ENCODE measurements around the gene GGCX. TPM values are rescaled to one million over a fixed set of nuclear protein-coding genes. Genes with fewer than 3 reads are reported as not detected.
A peak's percentile ranks its signal among the peaks of the same experiment; 100 is the strongest.

GGCX gene
- total and polyA plus RNA-seq, 2 of the 13 experiments (the other 11 are each of a cell fraction or from before 2014, with no cell fraction given): 72.5 to 103 TPM

- TF ChIP-seq NFAT5 (CRISPR knock-in tag; IDR thresholded peaks at IDR 0.05) (0 out of 2 replicates have a peak, but pooled peaks have one; percentile 4), HDAC2 (CRISPR knock-in tag; IDR thresholded peaks at IDR 0.05) (no peak; the same call in 1 of the 2 replicates), ZNF414 (CRISPR knock-in tag; IDR thresholded peaks at IDR 0.05) (no peak), ZNF350 (CRISPR knock-in tag; IDR thresholded peaks at IDR 0.05; ENCODE audit: borderline replicate concordance, low read depth) (0 out of 2 replicates have a peak, but pooled peaks have one; percentile 12), NFRKB (IDR thresholded peaks at IDR 0.05) (no peak), ZBTB42 (CRISPR knock-in tag; IDR thresholded peaks at IDR 0.05) (no peak; the same call in 1 of the 2 replicates), ZNF724P (CRISPR knock-in tag; IDR thresholded peaks at IDR 0.05; ENCODE audit: borderline replicate concordance) (0 out of 2 replicates have a peak, but pooled peaks have one; percentile 48), FOXK1 (CRISPR knock-in tag; IDR thresholded peaks at IDR 0.05; ENCODE audit: borderline replicate concordance, low read depth) (no peak; the same call in 1 of the 2 replicates), MXD3 (CRISPR knock-in tag; IDR thresholded peaks at IDR 0.05) (0 out of 2 replicates have a peak, but pooled peaks have one; percentile 10), NCOA2 (CRISPR knock-in tag; IDR thresholded peaks at IDR 0.05) (peak; percentile 6; the same call in 1 of the 2 replicates), TRAFD1 (CRISPR knock-in tag; IDR thresholded peaks at IDR 0.05; ENCODE audit: borderline replicate concordance) (no peak; the same call in 1 of the 2 replicates), ZBTB39 (CRISPR knock-in tag; IDR thresholded peaks at IDR 0.05) (0 out of 2 replicates have a peak, but pooled peaks have one; percentile 0), ZBTB3 (CRISPR knock-in tag; IDR thresholded peaks at IDR 0.05; ENCODE audit: borderline replicate concordance, low read depth) (no peak), SIX1 (CRISPR knock-in tag; IDR thresholded peaks at IDR 0.05; ENCODE audit: borderline replicate concordance) (no peak)
- TF ChIP-seq, protein P1, sequence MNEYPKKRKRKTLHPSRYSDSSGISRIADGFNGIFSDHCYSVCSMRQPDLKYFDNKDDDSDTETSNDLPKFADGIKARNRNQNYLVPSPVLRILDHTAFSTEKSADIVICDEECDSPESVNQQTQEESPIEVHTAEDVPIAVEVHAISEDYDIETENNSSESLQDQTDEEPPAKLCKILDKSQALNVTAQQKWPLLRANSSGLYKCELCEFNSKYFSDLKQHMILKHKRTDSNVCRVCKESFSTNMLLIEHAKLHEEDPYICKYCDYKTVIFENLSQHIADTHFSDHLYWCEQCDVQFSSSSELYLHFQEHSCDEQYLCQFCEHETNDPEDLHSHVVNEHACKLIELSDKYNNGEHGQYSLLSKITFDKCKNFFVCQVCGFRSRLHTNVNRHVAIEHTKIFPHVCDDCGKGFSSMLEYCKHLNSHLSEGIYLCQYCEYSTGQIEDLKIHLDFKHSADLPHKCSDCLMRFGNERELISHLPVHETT (CRISPR knock-in tag; conservative IDR thresholded peaks at IDR 0.05): no peak
These were observed 40.6 kb upstream of the GGCX start (continued) for GRCh38 chr2:85601771-85602475.

Data from HepG2 (cell line).